HEK293T (cell line): ENCODE data around the gene EDEM1.

Experiments
- BHLHE40 ChIP-seq: fragments of 450-650 bp; IDR thresholded peaks from 2 replicates; pipeline ENCODE4 v1.6.1; 2016; ENCODE audit warnings: mild to moderate bottlenecking, moderate library complexity, borderline replicate concordance
- ELF4 ChIP-seq: fragments of 450-650 bp; IDR thresholded peaks from 2 replicates; pipeline ENCODE4 v1.6.1; 2017; ENCODE audit warnings: antibody characterized with exemption
- FOXA1 ChIP-seq: fragments of 450-650 bp; IDR thresholded peaks from 2 replicates; pipeline ENCODE4 v1.6.1; 2016; ENCODE audit warnings: mild to moderate bottlenecking
- FOXK2 ChIP-seq: fragments of 450-650 bp; IDR thresholded peaks from 2 replicates; pipeline ENCODE4 v1.6.1; 2016; ENCODE audit warnings: mild to moderate bottlenecking
- FOXM1 ChIP-seq: fragments of 450-650 bp; IDR thresholded peaks from 2 replicates; pipeline ENCODE4 v1.6.1; 2017; ENCODE audit warnings: mild to moderate bottlenecking, borderline replicate concordance
- HDGF ChIP-seq: fragments of 450-650 bp; IDR thresholded peaks from 2 replicates; pipeline ENCODE4 v1.6.1; 2017; ENCODE audit warnings: antibody characterized with exemption, borderline replicate concordance
- L3MBTL2 ChIP-seq: fragments of 450-650 bp; conservative IDR thresholded peaks from 2 replicates; pipeline ENCODE4 v1.6.1; 2016; ENCODE audit warnings: mild to moderate bottlenecking
- NFRKB ChIP-seq: fragments of 450-650 bp; IDR thresholded peaks from 2 replicates; pipeline ENCODE4 v1.6.1; 2016; ENCODE audit warnings: mild to moderate bottlenecking, moderate library complexity
- PKNOX1 ChIP-seq: fragments of 450-650 bp; IDR thresholded peaks from 2 replicates; pipeline ENCODE4 v1.6.1; 2016
- SP1 ChIP-seq: fragments of 450-650 bp; IDR thresholded peaks from 2 replicates; pipeline ENCODE4 v1.6.1; 2017
- SUZ12 ChIP-seq: fragments of 450-650 bp; IDR thresholded peaks from 2 replicates; pipeline ENCODE4 v1.6.1; 2016; ENCODE audit warnings: mild to moderate bottlenecking
- TARDBP ChIP-seq: fragments of 450-650 bp; IDR thresholded peaks from 2 replicates; pipeline ENCODE4 v1.6.1; 2016

- TF ChIP-seq FOXK2 (no peak), PKNOX1 (no peak), FOXA1 (no peak), L3MBTL2 (no peak), SP1 (no peak), FOXM1 (no peak), NFRKB (no peak), TARDBP (no peak), BHLHE40 (no peak), HDGF (no peak), SUZ12 (no peak), ELF4 (no peak)
Measured at GRCh38 chr3:5170975-5171374, 16.5 kb upstream of the EDEM1 start.
